A549 (cell line): Measurements from ENCODE around the gene M6PR. TPM values are rescaled to one million over a fixed set of nuclear protein-coding genes. Genes with fewer than 3 reads are reported as not detected.

ENCODE experiments used
- ATAC-seq, 2 experiments: fragments of 200-7000 bp in 1 of 2; fragments of >200 bp in 1 of 2; cut with Nextera tagmentation in 1 of 2; cut with Tn5 transposase in 1 of 2; 3 replicates each; pipeline versions ENCODE4 v1.8.0 to v1.9.1; 2018 to 2020; ENCODE audit warnings: mild to moderate bottlenecking in 1 of 2, moderate library complexity in 1 of 2
- CTCF ChIA-PET: fragments of 300-600 bp; sonication (Branson Sonifier 250); formaldehyde crosslinking; extraction: SDS; loops from one replicate; lab custom pipeline; 2021; ENCODE audit warnings: antibody characterized with exemption, inconsistent platforms; lab: Yijun Ruan, JAX
- POLR2A ChIA-PET: fragments of 350-600 bp; formaldehyde crosslinking; extraction: SDS; loops from one replicate; lab custom pipeline; 2021; ENCODE audit warnings: antibody characterized with exemption, inconsistent platforms; lab: Yijun Ruan, JAX
- DNase-seq, 2 experiments: peaks; one replicate each; pipeline versions ENCODE4 v3.0.0 to v3.0.0-alpha.2; 2011 to 2016; ENCODE audit warnings: low read depth in 1 of 2, low spot score in 1 of 2
- FAIRE-seq: peaks from 2 replicates; lab custom pipeline; 2011; peaks lifted over from hg19 to GRCh38; lab: Jason Lieb, UNC
- H3K27ac ChIP-seq, 2 experiments: fragments of >200 bp; sonication (Bioruptor Twin); formaldehyde crosslinking; 3 replicates each; pipeline ENCODE4 v1.5.1; 2016 to 2017
- H3K4me1 ChIP-seq: fragments of >200 bp; sonication (Bioruptor Twin); formaldehyde crosslinking; 3 replicates; pipeline ENCODE4 v1.6.1; 2016
- H3K4me2 ChIP-seq: fragments of >200 bp; sonication (Bioruptor Twin); formaldehyde crosslinking; 3 replicates; pipeline ENCODE4 v1.6.1; 2016
- H3K4me3 ChIP-seq: fragments of >200 bp; sonication (Bioruptor Twin); formaldehyde crosslinking; 3 replicates; pipeline ENCODE4 v1.5.1; 2016
- H3K9me3 ChIP-seq: fragments of >200 bp; sonication (Bioruptor Twin); formaldehyde crosslinking; 3 replicates; pipeline ENCODE4 v1.6.1; 2016
- BCL3 ChIP-seq: fragments of >200 bp; sonication (Bioruptor Twin); formaldehyde crosslinking; IDR thresholded peaks from 3 replicates; pipeline ENCODE4 v1.6.1; 2016
- CBX2 ChIP-seq: fragments of 200-600 bp; sonication (generic); IDR thresholded peaks from 2 replicates; pipeline ENCODE4 v1.6.1; 2016; ENCODE audit warnings: low read depth, mild to moderate bottlenecking, borderline replicate concordance
- CBX8 ChIP-seq: fragments of 200-600 bp; sonication (generic); IDR thresholded peaks from 2 replicates; pipeline ENCODE4 v1.6.1; 2016
- CEBPB ChIP-seq, 2 experiments: fragments of >200 bp in 1 of 2; sonication (Bioruptor Twin) in 1 of 2; formaldehyde crosslinking in 1 of 2; IDR thresholded peaks; 2 replicates each; pipeline ENCODE4 v1.6.1; 2012 to 2016
- EHF ChIP-seq: fragments of 250-450 bp; sonication (Bioruptor Pico); IDR thresholded peaks from 2 replicates; pipeline ENCODE4 v1.5.0; 2020; ENCODE audit warnings: mild to moderate bottlenecking
- FOSB ChIP-seq: fragments of 250-450 bp; sonication (Bioruptor Pico); IDR thresholded peaks from 2 replicates; pipeline ENCODE4 v1.5.0; 2020; ENCODE audit warnings: mild to moderate bottlenecking, moderate library complexity
- FOXS1 ChIP-seq: fragments of 250-450 bp; sonication (Bioruptor Pico); IDR thresholded peaks from 2 replicates; pipeline ENCODE4 v1.5.0; 2020; ENCODE audit warnings: mild to moderate bottlenecking, moderate library complexity
- GATA3 ChIP-seq: IDR thresholded peaks from 2 replicates; pipeline ENCODE4 v1.6.1; 2012; ENCODE audit warnings: borderline replicate concordance
- HDAC2 ChIP-seq: fragments of 200-600 bp; sonication (generic); IDR thresholded peaks from 2 replicates; pipeline ENCODE4 v1.6.1; 2016
- HEYL ChIP-seq: fragments of 250-450 bp; sonication (Bioruptor Pico); IDR thresholded peaks from 2 replicates; pipeline ENCODE4 v1.8.0; 2021; ENCODE audit warnings: mild to moderate bottlenecking, moderate library complexity
- HMGXB4 ChIP-seq: fragments of 250-450 bp; sonication (Bioruptor Pico); IDR thresholded peaks from 2 replicates; pipeline ENCODE4 v1.5.0; 2021; ENCODE audit warnings: mild to moderate bottlenecking, moderate library complexity, borderline replicate concordance
- HOXB13 ChIP-seq: fragments of 250-450 bp; sonication (Bioruptor Pico); IDR thresholded peaks from 2 replicates; pipeline ENCODE4 v1.5.0; 2020; ENCODE audit warnings: low read depth, mild to moderate bottlenecking, moderate library complexity
- KDM1A ChIP-seq: fragments of 200-600 bp; sonication (generic); IDR thresholded peaks from 2 replicates; pipeline ENCODE4 v1.6.1; 2016; ENCODE audit warnings: low read depth, mild to moderate bottlenecking
- MAFK ChIP-seq: fragments of 450-650 bp; IDR thresholded peaks from 2 replicates; pipeline ENCODE4 v1.6.1; 2014; ENCODE audit not compliant: partially characterized antibody
- MAZ ChIP-seq: fragments of 150-350 bp; IDR thresholded peaks from 2 replicates; pipeline ENCODE4 v1.6.1; 2014; ENCODE audit warnings: antibody characterized with exemption, low read depth, low read length, borderline replicate concordance
- NPAS2 ChIP-seq: fragments of 250-450 bp; sonication (Bioruptor Pico); IDR thresholded peaks from 2 replicates; pipeline ENCODE4 v1.8.0; 2022; ENCODE audit warnings: mild to moderate bottlenecking, moderate library complexity, borderline replicate concordance
- NR3C1 ChIP-seq: fragments of >200 bp; sonication (Bioruptor Twin); formaldehyde crosslinking; IDR thresholded peaks from 3 replicates; pipeline ENCODE4 v1.6.1; 2017
- POLR2A ChIP-seq: IDR thresholded peaks from 2 replicates; pipeline ENCODE4 v1.6.1; 2012; ENCODE audit warnings: mild to moderate bottlenecking, low read length
- POLR2AphosphoS2 ChIP-seq: conservative IDR thresholded peaks from 2 replicates; pipeline ENCODE4 v1.6.1; 2012; ENCODE audit warnings: low read length, improper control_type of control experiment, inconsistent platforms
- TP53 ChIP-seq: fragments of 250-450 bp; sonication (Bioruptor Pico); IDR thresholded peaks from 2 replicates; pipeline ENCODE4 v1.5.0; 2021; ENCODE audit warnings: mild to moderate bottlenecking, moderate library complexity
- ZC3H11A ChIP-seq: fragments of 450-650 bp; IDR thresholded peaks from 2 replicates; pipeline ENCODE4 v1.6.1; 2014; ENCODE audit warnings: antibody characterized with exemption, mild to moderate bottlenecking
- WGBS: methylation state at CpG from one replicate; pipeline ENCODE4 v1.1.6; 2017; ENCODE audit errors: missing lambda C conversion rate; 5-methylcytosine and 5-hydroxymethylcytosine counted together
- polyA plus RNA-seq, 4 experiments: library from polyadenylated mRNA; depleted of rRNA in 3 of 4; stranded (reverse); fragments of >200 nt; fragmentation: RNase III in 1 of 4; extraction: RNeasy Plus Mini Kit Qiagen cat#74134 plus additional on column Dnase treatment in 1 of 4; gene quantifications; 2 replicates in 3 of 4; 3 replicates in 1 of 4; pipeline ENCODE4 v1.2.3, GENCODE V29; 2011 to 2017
- TF ChIP-seq, protein P1 (sequence below): fragments of 250-450 bp; sonication (Bioruptor Pico); IDR thresholded peaks from 2 replicates; pipeline ENCODE4 v1.5.0; 2020; ENCODE audit warnings: low read depth, mild to moderate bottlenecking, moderate library complexity
- TF ChIP-seq, protein P2 (sequence below): fragments of 200-600 bp; sonication (generic); IDR thresholded peaks from 2 replicates; pipeline ENCODE4 v1.6.1; 2016; ENCODE audit warnings: antibody characterized with exemption, mild to moderate bottlenecking, moderate library complexity

M6PR gene
- polyA plus RNA-seq, 2 of the 4 experiments (the other 2 are of a cell fraction) = 162 to 187 TPM

DNA sequence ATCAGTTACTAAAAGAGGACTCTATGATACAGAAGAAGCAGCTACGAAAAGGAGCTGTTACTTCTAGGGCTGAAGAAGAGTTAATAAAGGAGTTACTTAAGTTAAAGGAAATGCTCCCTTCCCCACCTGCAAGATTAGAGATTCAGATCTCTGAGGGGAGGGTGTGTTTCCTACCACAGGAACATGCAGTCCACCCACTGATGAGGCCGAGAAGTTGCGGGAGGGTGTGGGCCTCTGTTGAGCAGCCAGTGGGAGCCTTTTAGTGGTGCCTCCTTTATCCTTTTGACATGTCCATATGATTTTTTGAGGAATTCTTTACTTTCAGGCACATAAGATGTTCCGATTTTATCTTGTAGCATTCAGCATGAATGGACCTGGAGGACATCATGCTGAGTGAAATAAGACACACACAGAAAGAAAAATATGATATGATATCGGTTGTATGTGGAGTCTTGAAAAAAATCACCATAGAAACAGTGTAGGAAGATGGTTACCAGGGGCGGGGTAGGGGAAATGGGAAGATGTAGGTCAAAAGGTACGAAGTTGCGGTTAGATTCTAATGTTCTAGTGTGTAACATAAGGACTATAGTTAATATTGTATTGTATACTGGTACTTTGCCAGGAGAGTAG lies 4.4 kb upstream of the M6PR start:
- ChIA-PET CTCF (interaction anchor here (0.9 kb wide), 1 partner anchor 96 kb away, joined by 3 read pairs; no protein-coding TSS in a partner anchor), POLR2A (no interaction called here)
- ATAC-seq (no peak), DNase-seq (no peak), FAIRE-seq (no peak)
- TF ChIP-seq ZC3H11A = no peak
- no peak for TF ChIP-seq HDAC2
- TF ChIP-seq MAZ = no peak
- TF ChIP-seq NR3C1 = no peak
- no peak for TF ChIP-seq TP53
- TF ChIP-seq CBX8 = no peak
- no peak for TF ChIP-seq POLR2AphosphoS2
- TF ChIP-seq HOXB13 (CRISPR knock-in tag) = no peak
- no peak for TF ChIP-seq POLR2A
- TF ChIP-seq EHF = no peak
- TF ChIP-seq FOXS1 (CRISPR knock-in tag) = no peak
- TF ChIP-seq BCL3 = no peak
- TF ChIP-seq MAFK = no peak
- TF ChIP-seq, protein P1, sequence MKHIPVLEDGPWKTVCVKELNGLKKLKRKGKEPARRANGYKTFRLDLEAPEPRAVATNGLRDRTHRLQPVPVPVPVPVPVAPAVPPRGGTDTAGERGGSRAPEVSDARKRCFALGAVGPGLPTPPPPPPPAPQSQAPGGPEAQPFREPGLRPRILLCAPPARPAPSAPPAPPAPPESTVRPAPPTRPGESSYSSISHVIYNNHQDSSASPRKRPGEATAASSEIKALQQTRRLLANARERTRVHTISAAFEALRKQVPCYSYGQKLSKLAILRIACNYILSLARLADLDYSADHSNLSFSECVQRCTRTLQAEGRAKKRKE (CRISPR knock-in tag) = no peak
- TF ChIP-seq HEYL (CRISPR knock-in tag) = no peak
- no peak for TF ChIP-seq NPAS2 (CRISPR knock-in tag)
- no peak for TF ChIP-seq HMGXB4 (CRISPR knock-in tag)
- TF ChIP-seq CBX2 = no peak
- no peak for TF ChIP-seq CEBPB (IDR thresholded peaks at IDR 0.05)
- WGBS = 86% methylated on average over 8 of the region's 8 CpGs
- H3K27ac ChIP-seq = no peak overlapping the region
- no peak overlapping the region for H3K4me3 ChIP-seq
- H3K4me2 ChIP-seq = no peak overlapping the region
- H3K9me3 ChIP-seq = no peaks in the 10 kb centered on the region
- peaks cover 5% of the 10 kb centered on the region; the same call in 1 of the 3 replicates for H3K4me1 ChIP-seq

GRCh38 chr12:8951744-8952143 lies 2.3 kb upstream of the M6PR start:
- no peak overlapping the region for H3K27ac ChIP-seq
- FAIRE-seq = no peak
- WGBS = 90% methylated on average over 1 of the region's 1 CpG
- peaks cover 19% of the 10 kb centered on the region for H3K4me1 ChIP-seq
- POLR2A ChIA-PET = no interaction called here
- no peak for ATAC-seq
- no peak overlapping the region for H3K4me2 ChIP-seq
- CTCF ChIA-PET = interaction anchor here (2.5 to 3.2 kb wide), 2 partner anchors 86 to 98 kb away, joined by 19 to 21 read pairs; no protein-coding TSS in a partner anchor
- H3K9me3 ChIP-seq = no peaks in the 10 kb centered on the region
- no peak overlapping the region for H3K4me3 ChIP-seq
- no peak for DNase-seq
- TF ChIP-seq CEBPB (IDR thresholded peaks at IDR 0.05) (no peak), FOSB (no peak), KDM1A (no peak), GATA3 (no peak), HMGXB4 (CRISPR knock-in tag) (no peak)
- TF ChIP-seq, protein P1 (CRISPR knock-in tag) = no peak
- TF ChIP-seq, protein P2, sequence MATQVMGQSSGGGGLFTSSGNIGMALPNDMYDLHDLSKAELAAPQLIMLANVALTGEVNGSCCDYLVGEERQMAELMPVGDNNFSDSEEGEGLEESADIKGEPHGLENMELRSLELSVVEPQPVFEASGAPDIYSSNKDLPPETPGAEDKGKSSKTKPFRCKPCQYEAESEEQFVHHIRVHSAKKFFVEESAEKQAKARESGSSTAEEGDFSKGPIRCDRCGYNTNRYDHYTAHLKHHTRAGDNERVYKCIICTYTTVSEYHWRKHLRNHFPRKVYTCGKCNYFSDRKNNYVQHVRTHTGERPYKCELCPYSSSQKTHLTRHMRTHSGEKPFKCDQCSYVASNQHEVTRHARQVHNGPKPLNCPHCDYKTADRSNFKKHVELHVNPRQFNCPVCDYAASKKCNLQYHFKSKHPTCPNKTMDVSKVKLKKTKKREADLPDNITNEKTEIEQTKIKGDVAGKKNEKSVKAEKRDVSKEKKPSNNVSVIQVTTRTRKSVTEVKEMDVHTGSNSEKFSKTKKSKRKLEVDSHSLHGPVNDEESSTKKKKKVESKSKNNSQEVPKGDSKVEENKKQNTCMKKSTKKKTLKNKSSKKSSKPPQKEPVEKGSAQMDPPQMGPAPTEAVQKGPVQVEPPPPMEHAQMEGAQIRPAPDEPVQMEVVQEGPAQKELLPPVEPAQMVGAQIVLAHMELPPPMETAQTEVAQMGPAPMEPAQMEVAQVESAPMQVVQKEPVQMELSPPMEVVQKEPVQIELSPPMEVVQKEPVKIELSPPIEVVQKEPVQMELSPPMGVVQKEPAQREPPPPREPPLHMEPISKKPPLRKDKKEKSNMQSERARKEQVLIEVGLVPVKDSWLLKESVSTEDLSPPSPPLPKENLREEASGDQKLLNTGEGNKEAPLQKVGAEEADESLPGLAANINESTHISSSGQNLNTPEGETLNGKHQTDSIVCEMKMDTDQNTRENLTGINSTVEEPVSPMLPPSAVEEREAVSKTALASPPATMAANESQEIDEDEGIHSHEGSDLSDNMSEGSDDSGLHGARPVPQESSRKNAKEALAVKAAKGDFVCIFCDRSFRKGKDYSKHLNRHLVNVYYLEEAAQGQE = no peak
